Adrenal gland (tissue), 12 donors: ENCODE results near the gene NPSR1. TPM values are rescaled to one million over a fixed set of nuclear protein-coding genes. Genes with fewer than 3 reads are reported as not detected.

Experiments
- DNase-seq, 7 donors: peaks; one replicate each; pipeline ENCODE4 v3.0.0-alpha.2; 2019 to 2020
- H3K27ac ChIP-seq, 5 donors: fragments of 200-600 bp; sonication (generic) in 4 of 5; 1 replicate in 3 of 5; 2 replicates in 2 of 5; pipeline versions ENCODE4 v1.5.1 to v1.8.0; 2016 to 2020; ENCODE audit warnings: mild to moderate bottlenecking in 1 of 5
- H3K27me3 ChIP-seq: fragments of 200-600 bp; 2 replicates; pipeline ENCODE4 v1.8.0; 2021
- H3K36me3 ChIP-seq, 2 donors: fragments of 200-600 bp; replicated peaks in 1 of 2; 1 replicate in 1 of 2; 2 replicates in 1 of 2; pipeline versions ENCODE4 v1.5.1 to v1.8.0; 2018 to 2022
- H3K4me1 ChIP-seq, 2 donors: fragments of 200-600 bp; replicated peaks in 1 of 2; 1 replicate in 1 of 2; 2 replicates in 1 of 2; pipeline versions ENCODE4 v1.5.1 to v1.8.0; 2018 to 2021
- H3K4me3 ChIP-seq, 4 donors: fragments of 200-600 bp; sonication (generic) in 3 of 4; one replicate each; pipeline ENCODE4 v1.5.1; 2016 to 2018
- H3K9me3 ChIP-seq, 3 donors: fragments of 200-600 bp; sonication (generic) in 1 of 3; replicated peaks in 1 of 3; 1 replicate in 2 of 3; 2 replicates in 1 of 3; pipeline versions ENCODE4 v1.5.1 to v1.8.0; 2016 to 2021
- POLR2A ChIP-seq, 2 donors: fragments of 450-650 bp; IDR thresholded peaks; one replicate each; pipeline ENCODE4 v1.6.1; 2017; ENCODE audit warnings: antibody characterized with exemption in 2 of 2, mild to moderate bottlenecking in 2 of 2, moderate library complexity in 1 of 2
- WGBS, 4 donors: extraction: QIAGEN DNeasy Blood & Tissue Kit in 2 of 4; methylation state at CpG; one replicate each; pipeline versions ENCODE4 v1.1.5 to v1.1.7; 2013 to 2017; 5-methylcytosine and 5-hydroxymethylcytosine counted together
- intact Hi-C, 2 donors: fragments of 100-400 bp; cut with DNase I; formaldehyde crosslinking; loops; one replicate each; pipeline versions ENCODE4 v1.14.1 to v1.15.0; 2022 to 2023
- polyA plus RNA-seq, 3 donors: library from polyadenylated mRNA; stranded (reverse); fragments of 200-250 nt in 2 of 3; fragments of 350-450 nt in 1 of 3; fragmentation: Illumina TruSeq in 1 of 3; extraction: RNeasy Lipid Tissue Mini Kit (QIAGEN cat#74804) in 1 of 3; gene quantifications; one replicate each; pipeline ENCODE4 v1.2.3, GENCODE V29; 2013 to 2014
- total RNA-seq, 9 donors: library from RNA; depleted of rRNA in 4 of 9; stranded (reverse); fragments of >200 nt in 4 of 9; fragments of 120-200 nt in 1 of 9; fragmentation: NEBNext Ultra II Directional in 1 of 9; extraction: Animal tissue kit (Norgen Biotek cat#: 25700) in 1 of 9; gene quantifications; one replicate each; pipeline versions ENCODE4 v1.1.0 to v1.2.4, GENCODE V29; 2013 to 2023
- TF ChIP-seq, protein P1 (sequence below), 6 experiments: fragments of 450-650 bp in 4 of 6; fragments of 200-600 bp in 2 of 6; sonication (generic) in 1 of 6; IDR thresholded peaks; 1 replicate in 5 of 6; 2 replicates in 1 of 6; pipeline versions ENCODE4 v1.5.1 to v1.8.0; 2016 to 2021; ENCODE audit warnings: antibody characterized with exemption in 6 of 6, mild to moderate bottlenecking in 2 of 6, moderate library complexity in 1 of 6
- donor health status: healthy with polysubstance abuse.
- donor health status: Bipolar disorder and iron deficiency.
- donor health status: DM: yes; HTN: yes; CAD: no.
- donor health status: DM: no; HTN: no; CAD: no.
- donor health status: DM: no; HTN: no; CAD: no.
- donor health status: DM: yes; HTN: yes; CAD: no.

The NPSR1 gene
- total and polyA plus RNA-seq, 12 donors, result not detected

- Histone ChIP-seq H3K4me1 (no peaks in the 10 kb centered on the region), H3K27ac (no peak overlapping the region), H3K27me3 (no peaks in the 10 kb centered on the region), H3K4me3 (no peak overlapping the region), H3K9me3 (no peaks in the 10 kb centered on the region), H3K36me3 (no peaks in the 10 kb centered on the region)
- no peak for DNase-seq
- intact Hi-C loops, result no loop called here
- 60 to 80% (median 69%) methylated on average over 2 of the region's 2 CpGs for WGBS, 4 donors
- TF ChIP-seq, protein P1, sequence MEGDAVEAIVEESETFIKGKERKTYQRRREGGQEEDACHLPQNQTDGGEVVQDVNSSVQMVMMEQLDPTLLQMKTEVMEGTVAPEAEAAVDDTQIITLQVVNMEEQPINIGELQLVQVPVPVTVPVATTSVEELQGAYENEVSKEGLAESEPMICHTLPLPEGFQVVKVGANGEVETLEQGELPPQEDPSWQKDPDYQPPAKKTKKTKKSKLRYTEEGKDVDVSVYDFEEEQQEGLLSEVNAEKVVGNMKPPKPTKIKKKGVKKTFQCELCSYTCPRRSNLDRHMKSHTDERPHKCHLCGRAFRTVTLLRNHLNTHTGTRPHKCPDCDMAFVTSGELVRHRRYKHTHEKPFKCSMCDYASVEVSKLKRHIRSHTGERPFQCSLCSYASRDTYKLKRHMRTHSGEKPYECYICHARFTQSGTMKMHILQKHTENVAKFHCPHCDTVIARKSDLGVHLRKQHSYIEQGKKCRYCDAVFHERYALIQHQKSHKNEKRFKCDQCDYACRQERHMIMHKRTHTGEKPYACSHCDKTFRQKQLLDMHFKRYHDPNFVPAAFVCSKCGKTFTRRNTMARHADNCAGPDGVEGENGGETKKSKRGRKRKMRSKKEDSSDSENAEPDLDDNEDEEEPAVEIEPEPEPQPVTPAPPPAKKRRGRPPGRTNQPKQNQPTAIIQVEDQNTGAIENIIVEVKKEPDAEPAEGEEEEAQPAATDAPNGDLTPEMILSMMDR (IDR thresholded peaks at IDR 0.05), result no peak
- TF ChIP-seq POLR2A (IDR thresholded peaks at IDR 0.05), result no peak
Observed at GRCh38 chr7:34656041-34656440, 2.0 kb upstream of the NPSR1 start.

DNA sequence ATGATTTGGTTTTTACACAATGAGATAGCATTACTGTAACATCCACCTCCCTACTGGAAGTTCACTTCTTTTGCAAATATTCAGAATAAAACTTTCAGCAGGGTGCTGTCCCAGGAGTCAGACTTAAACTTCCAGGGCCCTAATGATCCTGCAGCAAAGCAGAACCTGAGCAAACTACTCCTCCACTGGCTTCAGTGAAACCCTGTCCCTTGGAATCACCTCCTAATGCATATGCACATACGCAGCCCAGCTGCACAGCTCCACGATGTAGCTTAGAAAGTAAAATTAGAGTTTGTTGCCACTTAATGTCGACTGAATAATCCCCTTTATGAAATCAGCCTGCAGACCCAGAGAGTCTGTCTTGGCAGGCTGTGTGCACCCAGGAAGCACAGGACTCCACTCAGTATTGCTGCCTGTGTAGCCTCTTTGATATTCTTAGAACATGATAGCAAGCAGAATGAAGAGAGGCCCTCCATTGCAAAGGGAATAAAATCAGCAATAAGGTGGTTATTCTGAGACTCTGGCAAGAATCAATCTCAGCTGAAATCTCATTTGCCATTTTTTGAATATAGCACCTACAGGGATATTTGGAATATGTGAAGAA lies 1.6 kb downstream of the NPSR1 start:
- Histone ChIP-seq H3K36me3 (no peaks in the 10 kb centered on the region), H3K27ac (no peak overlapping the region), H3K4me1 (no peaks in the 10 kb centered on the region), H3K27me3 (no peaks in the 10 kb centered on the region), H3K4me3 (no peak overlapping the region), H3K9me3 (no peaks in the 10 kb centered on the region)
- DNase-seq, result no peak
- intact Hi-C loops, result no loop called here
- WGBS, 4 donors, result 16 to 42% (median 28%) methylated on average over 2 to 3 of the region's 3 CpGs
- TF ChIP-seq, protein P1 (IDR thresholded peaks at IDR 0.05), result no peak
- no peak for TF ChIP-seq POLR2A (IDR thresholded peaks at IDR 0.05)

GRCh38 chr7:34662058-34662708 lies 4.2 kb downstream of the NPSR1 start:
- 67 to 77% (median 72%) methylated on average over 8 of the region's 8 CpGs for WGBS, 4 donors
- no peaks in the 10 kb centered on the region for H3K36me3 ChIP-seq
- no peaks in the 10 kb centered on the region for H3K4me1 ChIP-seq
- DNase-seq, result no peak
- TF ChIP-seq POLR2A (IDR thresholded peaks at IDR 0.05), result no peak
- TF ChIP-seq, protein P1 (IDR thresholded peaks at IDR 0.05), result no peak
- no peaks in the 10 kb centered on the region for H3K27me3 ChIP-seq
- H3K4me3 ChIP-seq, result no peak overlapping the region
- H3K27ac ChIP-seq, result no peak overlapping the region
- intact Hi-C loops, result no loop called here
- H3K9me3 ChIP-seq, result no peaks in the 10 kb centered on the region

GRCh38 chr7:34664755-34665154 lies 6.7 kb downstream of the NPSR1 start:
- Histone ChIP-seq H3K36me3 (no peaks in the 10 kb centered on the region), H3K9me3 (no peaks in the 10 kb centered on the region), H3K4me1 (no peaks in the 10 kb centered on the region), H3K27ac (no peak overlapping the region), H3K27me3 (no peaks in the 10 kb centered on the region), H3K4me3 (no peak overlapping the region)
- intact Hi-C loops, result no loop called here
- TF ChIP-seq, protein P1 (IDR thresholded peaks at IDR 0.05), result no peak
- no peak for TF ChIP-seq POLR2A (IDR thresholded peaks at IDR 0.05)
- no peak for DNase-seq
